Common myeloid progenitor, CD34-positive (primary cell): ENCODE data around the gene TSPAN5.

Experiments used
- CTCF ChIA-PET: fragments of 350-600 bp; sonication (Branson Sonifier 250); formaldehyde crosslinking; loops from one replicate; lab custom pipeline; 2021; ENCODE audit warnings: antibody characterized with exemption; lab: Charles Lee
- POLR2A ChIA-PET: fragments of 350-600 bp; sonication (Branson Sonifier 250); formaldehyde crosslinking; loops from one replicate; lab custom pipeline; 2021; ENCODE audit warnings: antibody characterized with exemption; lab: Charles Lee
- DNase-seq, 3 donors: peaks; one replicate each; pipeline versions ENCODE4 v3.0.0 to v3.0.0-alpha.2; 2013
- H3K27ac ChIP-seq, 2 experiments: 1 replicate in 1 of 2; 2 replicates in 1 of 2; pipeline ENCODE4 v1.7.0; 2013; ENCODE audit warnings: inconsistent platforms in 2 of 2, low read length in 2 of 2, mild to moderate bottlenecking in 2 of 2, low read depth in 1 of 2, moderate library complexity in 1 of 2; ENCODE audit not compliant: severe bottlenecking in 2 of 2, insufficient read depth in 1 of 2, poor library complexity in 1 of 2
- H3K27me3 ChIP-seq, 5 experiments: replicated peaks in 2 of 5; 1 replicate in 3 of 5; 2 replicates in 2 of 5; pipeline versions ENCODE4 v1.6.1 to v1.7.0; 2013; ENCODE audit warnings: low read length in 4 of 5, mild to moderate bottlenecking in 2 of 5, moderate library complexity in 2 of 5, inconsistent platforms in 1 of 5; ENCODE audit not compliant: insufficient read depth in 5 of 5, control insufficient read depth in 4 of 5
- H3K36me3 ChIP-seq, 4 experiments: 1 replicate in 2 of 4; 2 replicates in 2 of 4; pipeline versions ENCODE4 v1.6.1 to v1.7.0; 2013; ENCODE audit warnings: low read length in 3 of 4, control low read depth in 1 of 4, mild to moderate bottlenecking in 1 of 4; ENCODE audit not compliant: control insufficient read depth in 4 of 4, insufficient read depth in 4 of 4
- H3K4me1 ChIP-seq, 4 experiments: 1 replicate in 3 of 4; 2 replicates in 1 of 4; pipeline versions ENCODE4 v1.6.1 to v1.7.1; 2013; ENCODE audit warnings: low read length in 3 of 4, mild to moderate bottlenecking in 3 of 4, control low read depth in 1 of 4, inconsistent platforms in 1 of 4, moderate library complexity in 1 of 4; ENCODE audit not compliant: control insufficient read depth in 4 of 4, insufficient read depth in 4 of 4; ENCODE audit errors: control extremely low read depth in 1 of 4
- H3K4me3 ChIP-seq, 7 experiments: 1 replicate in 4 of 7; 2 replicates in 3 of 7; pipeline versions ENCODE4 v1.5.1 to v1.7.0; 2013; ENCODE audit warnings: mild to moderate bottlenecking in 7 of 7, low read length in 6 of 7, moderate library complexity in 6 of 7, inconsistent platforms in 2 of 7, low read depth in 2 of 7, control low read depth in 1 of 7; ENCODE audit not compliant: insufficient read depth in 4 of 7, control insufficient read depth in 1 of 7; ENCODE audit errors: extremely low read depth in 1 of 7
- H3K9me3 ChIP-seq, 5 experiments: 1 replicate in 4 of 5; 2 replicates in 1 of 5; pipeline versions ENCODE4 v1.6.1 to v1.7.1; 2013; ENCODE audit warnings: low read length in 4 of 5, mild to moderate bottlenecking in 2 of 5, inconsistent platforms in 1 of 5, low read depth in 1 of 5, moderate library complexity in 1 of 5; ENCODE audit not compliant: control insufficient read depth in 4 of 5, insufficient read depth in 2 of 5; ENCODE audit errors: control extremely low read depth in 1 of 5
- WGBS: methylation state at CpG from one replicate; pipeline ENCODE4 v1.1.5; 2013; ENCODE audit not compliant: insufficient coverage; 5-methylcytosine and 5-hydroxymethylcytosine counted together

The TSPAN5 gene

DNA sequence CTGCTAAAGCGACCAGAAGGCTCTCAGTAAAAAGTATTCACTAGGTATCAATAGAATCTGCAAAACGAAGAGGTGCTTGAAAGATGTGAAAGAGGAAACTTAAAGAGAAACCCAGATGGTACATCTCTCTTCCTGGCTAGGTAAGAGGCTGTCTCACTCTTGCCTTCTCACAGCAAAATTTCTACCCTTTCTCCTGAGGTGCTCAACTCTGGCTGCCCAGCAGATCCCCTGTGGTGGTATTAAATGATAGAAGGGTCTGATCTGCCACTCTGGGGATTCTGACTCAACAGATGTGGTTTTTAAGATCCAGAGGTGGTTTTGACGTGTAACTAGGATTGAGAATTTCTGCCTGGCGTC, 14.9 kb upstream of the TSPAN5 start:
- H3K4me3 ChIP-seq, result peak overlapping the region in 1 of 7 experiments; percentile 41
- ChIA-PET CTCF (no interaction called here), POLR2A (no interaction called here)
- no peaks in the 10 kb centered on the region for H3K9me3 ChIP-seq
- 41% methylated on average over 4 of the region's 4 CpGs for WGBS
- H3K36me3 ChIP-seq, result no peaks in the 10 kb centered on the region
- H3K4me1 ChIP-seq, result peaks cover 0 to 11% (median 7%) of the 10 kb centered on the region in 4 experiments
- no peak for DNase-seq
- H3K27me3 ChIP-seq, result no peaks in the 10 kb centered on the region
- H3K27ac ChIP-seq, result no peak overlapping the region

DNA sequence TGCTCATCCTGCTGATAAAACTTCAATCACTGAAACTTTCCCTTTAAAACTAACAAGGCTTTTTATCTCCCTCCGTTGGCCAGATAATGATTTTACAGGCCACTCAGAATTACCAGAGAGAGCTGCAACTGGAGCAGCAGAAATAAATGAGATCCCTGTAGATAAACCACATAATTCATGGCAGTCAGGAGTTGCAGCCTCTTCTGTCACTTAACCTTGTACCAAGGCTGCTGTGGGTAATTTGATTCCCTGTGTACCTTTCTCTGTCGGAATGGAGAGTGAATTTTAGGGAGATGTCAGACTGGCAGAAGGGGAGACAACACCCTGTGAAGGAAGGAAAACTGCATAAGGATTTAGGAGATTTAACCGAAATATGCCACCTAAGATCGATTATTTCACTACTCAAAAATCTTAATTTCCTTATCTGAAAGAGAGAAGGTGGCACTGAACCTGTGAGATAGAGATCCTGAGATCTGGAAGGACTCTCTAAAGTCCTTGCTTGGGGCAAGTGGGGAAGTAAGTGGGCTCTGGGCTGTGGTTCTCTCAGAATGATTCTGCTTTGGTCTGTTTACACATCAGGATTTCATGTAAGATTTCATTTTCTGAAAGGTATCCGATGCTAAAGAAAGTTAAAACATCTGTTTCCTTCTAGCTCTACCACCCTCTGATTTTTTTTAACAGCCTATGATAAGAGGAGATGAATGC, 14.3 kb upstream of the TSPAN5 start:
- peak in 2 of 3 donors; percentile 45 to 57 for DNase-seq
- H3K9me3 ChIP-seq, result no peaks in the 10 kb centered on the region
- no peaks in the 10 kb centered on the region for H3K27me3 ChIP-seq
- no peak overlapping the region for H3K27ac ChIP-seq
- no peaks in the 10 kb centered on the region for H3K36me3 ChIP-seq
- ChIA-PET CTCF (no interaction called here), POLR2A (no interaction called here)
- peak overlapping the region in 1 of 7 experiments; percentile 41 for H3K4me3 ChIP-seq
- WGBS, result 20% methylated on average over 2 of the region's 5 CpGs
- peaks cover 0 to 11% (median 7%) of the 10 kb centered on the region in 4 experiments for H3K4me1 ChIP-seq

DNA sequence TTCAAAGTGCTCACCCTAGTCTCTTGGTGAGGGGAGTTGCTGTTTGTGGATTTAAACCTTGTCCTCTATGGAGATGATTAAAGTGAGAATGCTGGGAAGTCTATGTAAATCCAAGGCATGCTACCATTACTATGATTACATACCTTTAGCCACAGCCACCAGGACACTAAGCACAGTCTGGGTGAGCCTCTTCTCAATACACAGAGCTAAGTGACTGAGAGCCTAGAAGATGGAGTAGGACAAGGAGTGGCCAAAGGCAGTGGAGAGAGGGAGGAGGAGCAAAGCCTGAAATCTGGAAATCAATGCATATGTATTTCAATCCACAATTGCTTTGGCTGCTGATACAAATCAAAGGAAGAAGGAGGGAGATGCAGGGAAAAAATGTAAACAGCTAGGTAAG, 12.7 kb upstream of the TSPAN5 start:
- Histone ChIP-seq H3K9me3 (peaks cover 0 to 3% (median 0%) of the 10 kb centered on the region in 5 experiments), H3K4me1 (peaks cover 0 to 11% (median 7%) of the 10 kb centered on the region in 4 experiments), H3K4me3 (no peak overlapping the region), H3K27ac (no peak overlapping the region), H3K27me3 (no peaks in the 10 kb centered on the region), H3K36me3 (no peaks in the 10 kb centered on the region)
- ChIA-PET CTCF (interaction anchor here (1.2 kb wide), 1 partner anchor 9 kb away, joined by 3 read pairs; no protein-coding TSS in a partner anchor), POLR2A (no interaction called here)
- DNase-seq, result no peak

DNA sequence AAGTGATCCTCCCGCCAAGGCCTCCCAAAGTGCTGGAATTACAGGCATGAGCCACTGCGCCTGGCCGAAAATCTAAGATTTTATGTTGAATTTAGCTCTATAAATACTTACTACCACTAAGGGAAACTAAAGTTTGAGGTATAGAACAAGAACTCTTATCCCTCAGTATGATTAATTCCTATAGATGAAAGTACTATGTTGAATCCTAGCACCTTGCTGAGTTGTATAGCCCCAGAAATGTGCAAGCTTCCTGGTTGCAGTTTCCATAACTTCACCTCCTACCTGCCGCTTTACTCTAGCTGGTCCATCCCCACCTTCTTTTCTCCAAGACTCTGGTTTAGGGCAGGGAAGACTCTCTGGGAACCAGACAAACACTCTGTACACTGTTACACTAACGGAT, 11.8 kb upstream of the TSPAN5 start:
- Histone ChIP-seq H3K9me3 (peaks cover 0 to 5% (median under 1%) of the 10 kb centered on the region in 5 experiments), H3K27ac (no peak overlapping the region), H3K27me3 (no peaks in the 10 kb centered on the region), H3K4me3 (no peak overlapping the region), H3K4me1 (peaks cover 0 to 11% (median 7%) of the 10 kb centered on the region in 4 experiments), H3K36me3 (no peaks in the 10 kb centered on the region)
- no peak for DNase-seq
- WGBS, result 90% methylated on average over 2 of the region's 5 CpGs
- ChIA-PET CTCF (interaction anchor here (1.4 to 2.1 kb wide), 2 partner anchors 9 to 12 kb away, joined by 3 to 8 read pairs; partner anchors contain the start of gene TSPAN5), POLR2A (no interaction called here)

DNA sequence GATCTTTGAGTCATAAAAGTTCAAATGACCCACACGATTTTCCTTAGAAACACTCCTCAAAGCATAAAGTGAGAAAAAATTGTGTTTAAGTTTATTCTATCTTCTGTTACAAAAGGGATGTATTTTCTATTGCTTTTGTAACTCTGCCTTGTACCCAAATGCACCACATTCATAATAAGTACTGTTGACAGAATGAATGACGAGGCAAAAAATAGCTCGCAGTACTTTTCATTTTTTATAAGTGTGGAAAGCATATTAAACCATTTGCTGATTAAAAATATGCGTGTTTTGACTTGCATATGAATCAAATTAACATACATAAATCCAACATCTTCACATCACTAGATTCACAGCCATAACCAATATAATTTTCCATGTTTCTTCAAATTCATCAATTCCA, 11.2 kb upstream of the TSPAN5 start:
- Histone ChIP-seq H3K27ac (no peak overlapping the region), H3K27me3 (no peaks in the 10 kb centered on the region), H3K36me3 (no peaks in the 10 kb centered on the region), H3K9me3 (peaks cover 0 to 11% (median 7%) of the 10 kb centered on the region in 5 experiments), H3K4me3 (no peak overlapping the region), H3K4me1 (peaks cover 0 to 11% (median 7%) of the 10 kb centered on the region in 4 experiments)
- no CpG with 5 or more reads among the region's 4 CpGs for WGBS
- ChIA-PET POLR2A (no interaction called here), CTCF (interaction anchor here (1.1 to 2.1 kb wide), 3 partner anchors 10 to 192 kb away, joined by 3 to 8 read pairs (median 3); partner anchors contain the start of gene TSPAN5)
- peak in 1 of 3 donors; percentile 17 for DNase-seq

DNA sequence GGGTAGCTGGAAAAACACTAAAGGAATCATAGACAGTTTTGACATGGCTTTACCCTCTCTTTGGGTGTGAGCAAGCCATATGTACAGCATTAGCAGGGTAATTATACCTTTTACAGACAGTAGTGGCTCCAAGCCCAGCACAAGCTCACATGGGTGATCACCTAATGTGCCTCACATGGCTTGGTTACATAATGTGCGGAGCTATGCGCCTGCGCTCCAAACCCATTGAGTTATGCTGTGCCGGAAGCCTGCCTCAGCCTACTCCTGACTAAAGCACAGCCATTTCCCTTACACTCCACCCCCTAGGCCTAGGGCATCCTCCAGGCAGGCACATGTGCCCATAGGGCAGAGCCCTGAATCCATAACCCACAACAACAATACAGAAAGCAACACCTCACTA, 6.5 kb upstream of the TSPAN5 start:
- Histone ChIP-seq H3K27ac (no peak overlapping the region), H3K27me3 (no peaks in the 10 kb centered on the region), H3K9me3 (peaks cover 0 to 13% (median 7%) of the 10 kb centered on the region in 5 experiments), H3K36me3 (no peaks in the 10 kb centered on the region), H3K4me3 (peak overlapping the region in 1 of 7 experiments; percentile 3), H3K4me1 (peaks cover 3 to 20% (median 17%) of the 10 kb centered on the region in 4 experiments)
- WGBS, result 98% methylated on average over 4 of the region's 4 CpGs
- DNase-seq, result peak in 2 of 3 donors; percentile 42 to 51
- ChIA-PET POLR2A (no interaction called here), CTCF (no interaction called here)
